HG03060 (cell line): ENCODE results near the gene ITGB8.
A peak's percentile ranks its signal among the peaks of the same experiment; 100 is the strongest.
"Not testable (repeated sequence)": the region's sequence is repeated elsewhere in the genome, so short reads cannot be mapped to it uniquely, and the experiment has no call there.

Experiments used
- ATAC-seq: cut with Tn5 transposase; IDR thresholded peaks from one replicate; pipeline ENCODE4 v1.9.1; 2021; ENCODE audit warnings: low read depth, moderate number of reproducible peaks; ENCODE audit not compliant: unreplicated experiment

Gene ITGB8

GRCh38 chr7:20330239-20330927 lies at the start of gene ITGB8:
TSS of gene ITGB8 (plus strand) at chr7:20330900. CDS start at chr7:20331807, 907 bp downstream.
- peak; percentile 26 for ATAC-seq

GRCh38 chr7:20282959-20283358 lies 47.7 kb upstream of the ITGB8 start:
- ATAC-seq: no peak

- ATAC-seq: no peak
These were observed 47.3 kb upstream of the ITGB8 start for GRCh38 chr7:20283385-20283784.

- ATAC-seq: peak; percentile 44
These were observed 46.5 kb upstream of the ITGB8 start for GRCh38 chr7:20284003-20284770.

GRCh38 chr7:20284771-20285143 lies 45.9 kb upstream of the ITGB8 start:
- ATAC-seq: no peak

GRCh38 chr7:20287317-20287716 lies 43.4 kb upstream of the ITGB8 start:
- ATAC-seq: no peak

GRCh38 chr7:20288036-20288435 lies 42.7 kb upstream of the ITGB8 start:
- no peak for ATAC-seq

- ATAC-seq: no peak
These were observed 40.1 kb upstream of the ITGB8 start for GRCh38 chr7:20290505-20291111.

- ATAC-seq: no peak
These were observed 37.4 kb upstream of the ITGB8 start for GRCh38 chr7:20293336-20293735.

GRCh38 chr7:20296444-20296843 lies 34.3 kb upstream of the ITGB8 start:
- ATAC-seq: no peak

- no peak for ATAC-seq
These were observed 33.8 kb upstream of the ITGB8 start for GRCh38 chr7:20296901-20297300.

GRCh38 chr7:20298486-20298901 lies 32.2 kb upstream of the ITGB8 start:
- ATAC-seq: no peak

- no peak for ATAC-seq
These were observed 31.6 kb upstream of the ITGB8 start for GRCh38 chr7:20299145-20299544.

- peak; percentile 49 for ATAC-seq
These were observed 30.9 kb upstream of the ITGB8 start for GRCh38 chr7:20299647-20300312.

- peak; percentile 33 for ATAC-seq
These were observed 29.3 kb upstream of the ITGB8 start for GRCh38 chr7:20301311-20301939.

- ATAC-seq: not testable (repeated sequence)
These were observed 28.4 kb upstream of the ITGB8 start for GRCh38 chr7:20302300-20302699.

- ATAC-seq: no peak
These were observed 27.8 kb upstream of the ITGB8 start for GRCh38 chr7:20302891-20303290.

- ATAC-seq: no peak
These were observed 26.3 kb upstream of the ITGB8 start for GRCh38 chr7:20304366-20304765.

GRCh38 chr7:20305726-20306125 lies 25.0 kb upstream of the ITGB8 start:
- ATAC-seq: no peak

- no peak for ATAC-seq
These were observed 24.3 kb upstream of the ITGB8 start for GRCh38 chr7:20306180-20306946.
